SK-N-MC (cell line): Measurements from ENCODE around the gene RPS6KB2.
"Not testable (repeated sequence)": the region's sequence is repeated elsewhere in the genome, so short reads cannot be mapped to it uniquely, and the experiment has no call there.

Experiments used
- DNase-seq: peaks from one replicate; pipeline ENCODE4 v3.0.0-alpha.2; 2011; ENCODE audit warnings: low read depth, low spot score
- H3K27ac ChIP-seq: fragments of 200-600 bp; sonication (generic); 2 replicates; pipeline ENCODE4 v1.5.1; 2016; ENCODE audit warnings: mixed run types
- H3K36me3 ChIP-seq: fragments of 200-600 bp; sonication (generic); 2 replicates; pipeline ENCODE4 v1.6.1; 2017; ENCODE audit warnings: antibody characterized with exemption, low read length, mixed read lengths; ENCODE audit not compliant: insufficient read depth
- H3K4me3 ChIP-seq: fragments of 200-600 bp; sonication (generic); 2 replicates; pipeline ENCODE4 v1.5.1; 2016
- H3K9ac ChIP-seq: fragments of 200-600 bp; sonication (generic); 2 replicates; pipeline ENCODE4 v1.8.0; 2017; ENCODE audit warnings: mixed run types, mixed read lengths; ENCODE audit not compliant: insufficient read length
- H3K9me3 ChIP-seq: fragments of 200-600 bp; sonication (generic); 2 replicates; pipeline ENCODE4 v1.6.1; 2017; ENCODE audit warnings: low read depth, mild to moderate bottlenecking, antibody characterized with exemption, low read length, moderate library complexity, mixed read lengths
- EZH2 ChIP-seq: fragments of 200-600 bp; sonication (generic); IDR thresholded peaks from one replicate; pipeline ENCODE4 v1.6.1; 2017; ENCODE audit warnings: antibody characterized with exemption
- FOXP2 ChIP-seq: optimal IDR thresholded peaks from 2 replicates; pipeline ENCODE3; 2011; ENCODE audit warnings: mild to moderate bottlenecking, moderate library complexity; ENCODE audit not compliant: insufficient read depth; ENCODE audit errors: extremely low read length, control extremely low read depth
- POLR2AphosphoS5 ChIP-seq: IDR thresholded peaks from 2 replicates; pipeline ENCODE4 v1.6.1; 2012; ENCODE audit warnings: mild to moderate bottlenecking, low read depth, low read length, borderline replicate concordance

Gene RPS6KB2

DNA sequence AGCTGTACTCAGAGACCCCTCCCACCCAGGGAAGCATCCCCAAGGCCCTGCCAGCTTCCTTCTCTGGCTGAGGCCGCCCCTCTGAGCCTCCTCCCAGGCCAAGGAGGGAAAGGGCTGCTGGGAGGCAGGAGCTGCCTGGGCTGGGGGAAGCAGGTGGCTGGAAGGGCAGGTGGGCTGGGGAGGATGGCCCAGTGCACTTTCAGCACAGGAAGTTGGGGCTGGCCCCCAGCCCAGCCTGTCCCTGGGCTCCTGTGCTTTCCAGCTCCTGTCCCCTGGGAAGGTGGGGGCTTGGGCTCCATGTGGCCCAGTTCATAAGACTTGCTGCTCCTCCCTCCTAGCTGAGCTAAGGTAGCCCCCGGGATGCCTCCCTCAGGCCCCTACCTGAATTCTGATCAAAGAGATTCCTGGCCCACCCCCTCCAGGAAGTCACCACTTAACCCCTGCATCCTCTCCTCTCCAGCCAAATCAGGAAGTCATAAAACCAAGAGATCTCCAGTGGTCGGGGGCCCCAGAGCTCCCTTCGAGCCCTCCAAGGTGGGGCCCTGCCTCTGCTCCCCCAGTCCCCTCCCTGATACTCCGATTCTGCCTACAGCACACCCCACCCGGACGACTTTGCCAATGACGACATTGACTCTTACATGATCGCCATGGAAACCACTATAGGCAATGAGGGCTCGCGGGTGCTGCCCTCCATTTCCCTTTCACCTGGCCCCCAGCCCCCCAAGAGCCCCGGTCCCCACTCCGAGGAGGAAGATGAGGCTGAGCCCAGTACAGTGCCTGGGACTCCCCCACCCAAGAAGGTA lies 31.5 kb upstream of the RPS6KB2 start:
- Histone ChIP-seq H3K9me3 (no peaks in the 10 kb centered on the region), H3K9ac (no peak overlapping the region), H3K27ac (no peak overlapping the region), H3K4me3 (no peak overlapping the region), H3K36me3 (peaks cover 54% of the 10 kb centered on the region)
- DNase-seq: no peak
- TF ChIP-seq EZH2 (no peak), POLR2AphosphoS5 (0 out of 2 replicates have a peak, but pooled peaks have one; percentile 3), FOXP2 (no peak)

DNA sequence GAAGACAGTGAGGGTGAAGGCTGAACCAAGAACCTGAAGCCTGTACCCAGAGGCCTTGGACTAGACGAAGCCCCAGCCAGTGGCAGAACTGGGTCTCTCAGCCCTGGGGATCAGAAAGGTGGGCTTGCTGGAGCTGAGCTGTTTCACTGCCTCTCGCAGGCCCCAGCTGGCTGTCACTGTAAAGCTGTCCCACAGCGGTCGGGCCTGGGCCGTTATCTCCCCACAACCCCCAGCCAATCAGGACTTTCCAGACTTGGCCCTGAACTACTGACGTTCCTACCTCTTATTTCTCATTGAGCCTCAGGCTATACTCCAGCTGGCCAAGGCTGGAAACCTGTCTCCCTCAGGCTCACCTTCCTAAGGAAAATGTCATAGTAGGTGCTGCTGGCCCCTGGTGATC lies 30.8 kb upstream of the RPS6KB2 start:
- Histone ChIP-seq H3K27ac (no peak overlapping the region), H3K9me3 (no peaks in the 10 kb centered on the region), H3K4me3 (no peak overlapping the region), H3K36me3 (peaks cover 54% of the 10 kb centered on the region), H3K9ac (no peak overlapping the region)
- TF ChIP-seq EZH2: no peak
- no peak for TF ChIP-seq FOXP2
- no peak for TF ChIP-seq POLR2AphosphoS5
- no peak for DNase-seq

DNA sequence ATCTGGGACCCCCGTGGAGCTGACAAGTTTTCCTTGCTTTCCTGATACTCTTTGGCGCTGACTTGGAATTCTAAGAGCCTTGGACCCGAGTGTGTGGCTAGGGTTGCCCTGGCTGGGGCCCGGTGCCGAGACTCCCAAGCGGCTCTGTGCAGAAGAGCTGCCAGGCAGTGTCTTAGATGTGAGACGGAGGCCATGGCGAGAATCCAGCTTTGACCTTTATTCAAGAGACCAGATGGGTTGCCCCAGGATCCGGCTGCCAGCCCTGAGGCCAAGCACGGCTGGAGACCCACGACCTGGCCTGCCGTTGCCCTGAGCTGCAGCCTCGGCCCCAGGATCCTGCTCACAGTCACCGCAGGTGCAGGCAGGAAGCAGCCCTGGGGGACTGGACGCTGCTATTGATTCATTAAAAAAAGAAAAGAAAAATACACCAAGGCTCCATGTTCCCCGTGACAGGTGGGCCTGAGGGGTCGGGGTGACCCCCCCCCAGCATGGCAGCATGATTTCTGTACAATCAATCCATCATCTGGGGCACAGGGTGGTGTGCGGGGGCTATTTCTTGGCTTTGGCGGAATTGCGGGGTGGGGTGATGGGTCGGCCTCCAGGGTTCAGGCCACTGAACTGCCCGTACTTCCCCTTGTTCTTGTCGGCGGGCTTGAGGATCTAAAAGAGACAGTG lies 30.2 kb upstream of the RPS6KB2 start:
- no peaks in the 10 kb centered on the region for H3K9me3 ChIP-seq
- peaks cover 54% of the 10 kb centered on the region for H3K36me3 ChIP-seq
- no peak overlapping the region for H3K4me3 ChIP-seq
- no peak overlapping the region for H3K9ac ChIP-seq
- no peak for DNase-seq
- no peak for TF ChIP-seq FOXP2
- no peak for TF ChIP-seq EZH2
- no peak for TF ChIP-seq POLR2AphosphoS5
- H3K27ac ChIP-seq: no peak overlapping the region

DNA sequence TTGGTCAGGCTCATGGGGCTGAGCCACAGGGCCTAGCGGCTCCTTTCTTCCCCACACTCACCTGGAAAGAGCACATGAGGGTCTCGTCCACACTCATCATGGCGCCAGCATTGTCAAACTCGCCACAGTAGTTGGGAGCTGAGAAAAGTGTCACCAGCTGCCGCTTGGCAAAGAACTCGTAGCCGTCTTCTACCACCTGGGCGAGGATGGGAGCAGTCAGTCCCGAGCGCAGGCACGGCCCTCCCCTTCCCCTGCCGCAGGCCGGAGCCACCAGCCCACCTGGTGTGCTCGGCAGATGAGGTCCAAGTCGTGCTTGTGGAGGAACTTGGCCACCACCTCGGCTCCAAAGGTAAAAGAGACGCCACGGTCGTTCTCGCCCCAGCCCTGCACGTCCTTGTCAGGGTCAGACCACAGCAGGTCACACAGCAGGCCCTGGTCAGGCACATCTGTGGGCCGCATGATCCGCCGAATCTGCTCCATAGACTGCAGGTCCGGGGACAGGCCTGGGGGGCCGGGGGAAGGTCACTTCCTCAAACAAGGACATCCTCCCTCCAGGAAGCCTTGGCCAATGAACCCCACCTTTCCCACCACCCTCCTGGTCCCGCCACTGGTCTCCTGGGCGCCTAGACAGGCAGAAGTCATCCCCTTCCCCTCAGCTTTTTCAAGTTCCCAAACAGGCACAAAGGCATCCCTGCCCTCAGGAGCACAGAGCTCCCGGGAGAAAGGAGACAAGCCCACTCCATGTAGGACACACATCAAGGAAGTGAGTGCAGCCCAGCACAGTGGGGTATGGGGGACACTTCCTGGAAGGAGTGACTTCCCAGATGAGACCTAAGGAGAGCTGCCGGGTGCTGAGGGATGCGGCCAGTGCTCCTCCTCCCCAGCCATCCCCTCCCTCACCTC lies 29.4 kb upstream of the RPS6KB2 start:
- TF ChIP-seq EZH2 (no peak), POLR2AphosphoS5 (no peak)
- Histone ChIP-seq H3K4me3 (no peak overlapping the region), H3K36me3 (peaks cover 48% of the 10 kb centered on the region), H3K9me3 (no peaks in the 10 kb centered on the region), H3K9ac (no peak overlapping the region), H3K27ac (no peak overlapping the region)
- no peak for DNase-seq

DNA sequence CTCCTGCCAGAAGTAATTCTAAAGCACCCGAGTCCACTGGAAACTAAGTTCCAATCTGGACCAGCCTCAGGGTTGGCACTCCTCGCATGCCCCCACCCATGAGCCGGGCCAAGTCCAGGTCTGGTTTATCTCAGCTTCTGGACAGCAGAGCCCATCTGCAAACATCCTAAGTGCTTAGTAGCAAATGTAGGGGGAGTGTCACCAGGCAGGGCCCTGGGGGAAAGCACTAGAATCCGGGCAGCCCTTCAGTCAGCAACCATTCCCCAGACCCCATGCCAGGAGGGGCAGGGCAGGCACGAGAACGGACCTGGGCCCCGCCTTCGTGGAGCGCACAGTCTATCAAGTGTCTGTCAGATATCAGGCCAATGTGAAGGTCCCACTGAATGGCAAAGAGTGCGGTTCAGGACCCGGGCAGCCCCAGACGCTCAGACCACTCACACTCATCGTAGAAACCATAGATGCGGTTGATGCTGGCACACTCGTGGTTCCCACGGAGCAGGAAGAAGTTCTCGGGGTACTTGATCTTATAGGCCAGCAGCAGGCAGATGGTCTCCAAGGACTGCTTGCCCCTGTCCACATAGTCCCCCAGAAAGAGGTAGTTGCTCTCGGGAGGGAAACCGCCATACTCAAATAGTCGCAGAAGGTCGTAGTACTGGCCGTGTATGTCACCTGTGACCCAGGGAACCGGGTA lies 27.9 kb upstream of the RPS6KB2 start:
- H3K9ac ChIP-seq: peak overlapping the region; percentile 88
- no peak for DNase-seq
- no peaks in the 10 kb centered on the region for H3K9me3 ChIP-seq
- no peak for TF ChIP-seq EZH2
- TF ChIP-seq FOXP2: no peak
- TF ChIP-seq POLR2AphosphoS5: peak; percentile 20; the same call in 1 of the 2 replicates
- H3K4me3 ChIP-seq: peak overlapping the region; percentile 83
- H3K27ac ChIP-seq: no peak overlapping the region
- peaks cover 43% of the 10 kb centered on the region for H3K36me3 ChIP-seq

DNA sequence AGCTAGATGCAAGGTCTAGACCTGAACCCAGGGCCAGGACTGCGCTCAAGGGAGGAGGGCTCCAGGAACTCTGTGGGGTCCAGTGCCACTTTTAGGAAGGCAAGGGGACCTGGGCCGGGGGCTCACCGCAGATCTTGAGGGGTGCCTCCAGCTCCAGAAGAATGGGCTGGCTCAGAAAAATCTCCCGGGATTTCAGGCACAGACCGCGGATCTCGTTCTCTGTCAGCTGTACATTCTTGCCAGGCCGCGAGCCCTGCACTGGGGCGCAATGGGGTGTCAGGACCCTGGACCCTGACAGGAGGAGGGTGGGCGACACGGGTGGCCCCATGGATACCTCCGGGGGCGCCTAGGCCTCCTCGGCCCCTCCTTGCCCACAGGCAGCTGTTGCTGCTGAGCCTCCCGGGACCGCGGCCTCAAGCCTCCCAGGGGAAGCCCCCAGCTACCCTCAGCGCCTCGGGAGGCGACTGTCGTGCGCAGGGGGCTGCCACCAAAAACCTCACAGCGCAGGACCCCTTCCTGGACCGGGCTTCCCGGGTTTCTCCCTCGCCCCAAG lies 27.3 kb upstream of the RPS6KB2 start:
- Histone ChIP-seq H3K36me3 (peaks cover 38% of the 10 kb centered on the region), H3K9me3 (no peaks in the 10 kb centered on the region), H3K9ac (peak overlapping the region; percentile 88), H3K27ac (no peak overlapping the region; the same call in 1 of the 2 replicates), H3K4me3 (peak overlapping the region; percentile 83)
- no peak for DNase-seq
- no peak for TF ChIP-seq POLR2AphosphoS5
- TF ChIP-seq FOXP2: no peak
- TF ChIP-seq EZH2: no peak

DNA sequence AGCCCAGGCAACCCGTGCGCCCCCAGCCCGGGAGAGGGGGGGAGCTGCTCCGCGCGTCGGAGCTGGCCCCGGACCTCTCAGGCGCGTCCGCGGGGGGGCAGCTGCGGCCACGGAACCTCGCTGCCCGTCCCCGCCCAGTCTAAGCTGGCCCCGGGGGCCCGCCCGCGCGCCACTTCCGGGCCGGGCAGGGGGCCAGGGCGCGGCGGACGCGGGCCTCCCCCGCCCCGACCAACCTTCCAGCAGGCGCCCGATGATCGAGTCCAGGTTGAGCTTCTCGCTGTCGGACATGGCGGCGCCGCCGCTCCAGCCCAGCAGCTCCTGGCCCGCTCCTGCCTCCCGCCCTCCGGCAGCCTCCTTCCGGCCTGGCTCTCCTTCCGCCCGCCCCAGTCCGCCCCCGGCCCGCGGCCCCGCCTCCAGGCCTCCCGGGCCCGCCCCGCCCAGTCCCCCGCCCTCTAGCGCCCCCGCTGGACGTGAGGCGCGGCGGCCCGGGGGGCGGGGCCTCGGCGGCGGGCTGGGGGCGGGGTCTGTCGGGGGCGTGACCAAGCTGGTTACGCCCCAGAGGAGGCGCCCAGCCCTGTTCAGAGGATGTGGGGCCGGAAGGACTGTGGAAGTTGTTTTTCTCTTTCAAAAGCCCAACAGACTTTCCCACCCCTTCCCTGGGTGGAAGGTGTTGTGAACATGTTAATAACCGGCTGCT lies 26.7 kb upstream of the RPS6KB2 start, which contains the start of gene PPP1CA:
Gene PPP1CA (minus strand): TSS at position 364 of the 697 bp plus-strand sequence. CDS start 76 bp downstream, at position 288.
- peak within 1 kb of the TSS; percentile 94 for H3K27ac ChIP-seq
- TF ChIP-seq EZH2 (no peak), POLR2AphosphoS5 (peak; percentile 72; the same call in 1 of the 2 replicates)
- peaks cover 32% of the 10 kb centered on the region for H3K36me3 ChIP-seq
- H3K9me3 ChIP-seq: no peaks in the 10 kb centered on the region
- peak within 1 kb of the TSS; percentile 83 for H3K4me3 ChIP-seq
- peak within 1 kb of the TSS; percentile 88 for H3K9ac ChIP-seq
- DNase-seq: no peak

DNA sequence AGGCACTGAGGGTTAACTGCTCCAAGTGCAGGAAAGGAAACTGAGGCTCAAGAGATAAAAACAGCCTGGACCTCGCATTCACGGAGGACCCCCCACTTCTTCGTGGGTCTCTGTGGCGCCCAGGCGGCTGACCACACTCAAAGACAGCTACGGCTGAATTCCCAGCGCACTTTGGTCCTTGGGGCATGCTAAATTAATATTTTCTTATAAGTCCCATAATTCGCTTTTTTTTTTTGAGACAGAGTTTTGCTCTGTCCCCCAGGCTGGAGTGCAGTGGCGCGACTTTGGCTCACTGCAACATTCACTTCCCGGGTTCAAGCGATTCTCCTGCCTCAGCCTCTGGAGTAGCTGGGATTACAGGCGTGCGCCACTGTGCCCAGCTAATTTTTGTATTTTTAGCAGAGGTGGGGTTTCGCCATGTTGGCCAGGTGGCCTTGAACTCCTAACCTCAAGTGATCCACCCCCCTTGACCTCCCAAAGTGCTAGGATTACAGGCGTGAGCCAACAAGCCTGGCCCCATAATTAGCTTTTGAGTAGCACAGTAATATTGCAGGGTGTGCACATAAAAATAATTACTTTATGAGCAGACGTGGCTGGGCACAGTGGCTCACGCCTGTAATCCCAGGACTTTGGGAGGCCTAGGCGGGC lies 26.0 kb upstream of the RPS6KB2 start:
- H3K9me3 ChIP-seq, DNase-seq: not testable (repeated sequence)
- peak overlapping the region; percentile 66 for H3K9ac ChIP-seq
- H3K4me3 ChIP-seq: peak overlapping the region; percentile 72
- H3K27ac ChIP-seq: peak overlapping the region; percentile 94
- peaks cover 26% of the 10 kb centered on the region for H3K36me3 ChIP-seq

DNA sequence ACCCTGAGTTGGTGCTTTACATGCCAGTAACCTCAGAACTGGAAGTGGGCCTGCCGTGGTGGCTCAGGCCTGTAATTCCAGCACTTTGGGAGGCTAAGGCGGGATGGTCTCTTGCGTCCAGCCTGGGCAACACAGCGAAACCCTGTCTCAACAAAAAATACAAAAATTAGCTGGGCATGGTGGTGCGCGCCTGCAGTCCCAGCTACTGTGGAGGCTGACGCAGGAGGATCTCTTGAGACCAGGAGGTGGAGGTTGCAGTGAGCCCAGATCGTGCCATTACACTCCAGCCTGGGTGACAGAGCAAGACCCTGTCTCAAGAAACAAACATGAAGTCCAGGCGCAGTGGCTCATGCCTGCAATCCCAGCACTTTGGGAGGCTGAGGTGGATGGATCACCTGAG lies 25.2 kb upstream of the RPS6KB2 start:
- not testable (repeated sequence) for H3K9ac ChIP-seq, H3K4me3 ChIP-seq, H3K27ac ChIP-seq, DNase-seq, H3K9me3 ChIP-seq
- H3K36me3 ChIP-seq: peaks cover 18% of the 10 kb centered on the region; the same call in 1 of the 2 replicates
